ENCODE data around the gene KDM4D.
"Not testable (repeated sequence)": the region's sequence is repeated elsewhere in the genome, so short reads cannot be mapped to it uniquely, and the experiment has no call there.

Gene KDM4D

DNA sequence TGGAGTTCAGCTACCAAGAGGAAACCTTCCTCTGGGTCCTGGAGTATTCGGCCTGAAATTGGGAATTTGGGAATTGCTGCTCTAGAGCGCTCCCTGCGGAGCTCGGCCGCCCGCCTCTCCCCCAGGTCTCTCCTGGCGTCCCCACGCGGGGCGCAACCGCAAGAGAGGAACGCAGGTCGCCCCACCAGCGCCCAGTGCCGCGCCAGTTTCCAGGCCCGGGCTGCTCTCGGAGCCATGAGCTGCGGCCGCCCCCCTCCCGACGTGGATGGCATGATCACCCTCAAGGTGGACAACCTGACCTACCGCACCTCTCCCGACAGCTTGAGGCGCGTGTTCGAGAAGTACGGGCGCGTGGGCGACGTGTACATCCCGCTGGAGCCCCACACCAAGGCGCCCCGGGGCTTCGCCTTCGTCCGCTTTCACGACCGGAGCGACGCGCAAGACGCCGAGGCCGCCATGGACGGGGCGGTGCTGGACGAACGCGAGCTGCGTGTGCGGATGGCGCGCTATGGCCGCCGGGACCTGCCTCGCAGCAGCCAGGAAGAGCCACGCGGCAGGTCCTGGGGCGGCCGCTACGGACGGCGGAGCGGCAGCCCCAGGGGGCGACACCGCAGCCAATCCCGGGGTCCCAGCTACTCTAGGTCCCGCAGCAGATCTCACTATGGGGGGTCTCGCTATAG lies 64.0 kb downstream of the KDM4D start:
- not testable (repeated sequence) for H3K4me1 ChIP-seq (ENCODE audit: control insufficient read depth in 1 of 2, insufficient read depth in 2 of 2, low read length in 2 of 2); H4K8ac ChIP-seq (ENCODE audit: low read depth, low read length); H3K4ac ChIP-seq (ENCODE audit: low read depth, low read length); H2BK120ac ChIP-seq (ENCODE audit: insufficient read depth, low read length, poor library complexity); H3K9ac ChIP-seq (ENCODE audit: low read length); H3K9me3 ChIP-seq (ENCODE audit: insufficient read depth, low read depth, low read length); H3K4me3 ChIP-seq (ENCODE audit: low read depth, low read length); H3K23ac ChIP-seq (ENCODE audit: low read length); H3K79me1 ChIP-seq (ENCODE audit: low read length); H2AK5ac ChIP-seq (ENCODE audit: low read length); H3K18ac ChIP-seq (ENCODE audit: low read length); H4K91ac ChIP-seq (ENCODE audit: low read depth, low read length); H3K27me3 ChIP-seq (ENCODE audit: insufficient read depth, low read length); H2BK5ac ChIP-seq (ENCODE audit: low read depth, low read length, poor library complexity); H2AFZ ChIP-seq (ENCODE audit: insufficient read depth, low read length, poor library complexity); H3K4me2 ChIP-seq (ENCODE audit: low read length); H3K14ac ChIP-seq (ENCODE audit: low read length); H3K36me3 ChIP-seq (ENCODE audit: control insufficient read depth in 1 of 2, insufficient read depth in 2 of 2, low read length in 2 of 2); H4K12ac ChIP-seq (ENCODE audit: low read depth, low read length); H3K27ac ChIP-seq (ENCODE audit: low read depth, low read length); H3K79me2 ChIP-seq (ENCODE audit: control insufficient read depth, insufficient read depth, low read length, poor library complexity); H2BK12ac ChIP-seq (ENCODE audit: low read length)
- peak in 1 of 2 donors; percentile 18 for DNase-seq
- no CpG with 5 or more reads among the region's 71 CpGs for WGBS (ENCODE audit: extremely low coverage, insufficient coverage, insufficient read length)

DNA sequence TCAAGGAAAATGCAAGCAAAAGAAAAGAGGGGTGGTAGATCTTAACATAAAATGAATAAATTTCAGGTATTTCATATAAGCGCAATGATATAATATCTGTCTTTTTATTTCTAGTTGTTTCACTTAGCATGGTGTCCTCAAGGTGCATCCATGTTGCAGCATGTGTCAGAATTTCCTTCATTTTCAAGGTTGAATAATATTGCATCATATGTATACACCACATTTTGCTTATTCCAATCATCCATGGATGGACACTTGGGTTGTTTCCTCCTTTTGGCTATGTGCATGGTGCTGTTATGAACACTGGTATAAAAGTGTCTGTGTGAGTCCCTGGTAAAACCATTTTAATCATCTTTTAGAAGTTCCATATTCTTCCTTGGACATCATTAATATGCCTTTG lies 68.7 kb downstream of the KDM4D start:
- Histone ChIP-seq H3K27me3 (ENCODE audit: insufficient read depth, low read length) (no peaks in the 10 kb centered on the region), H3K9me3 (ENCODE audit: insufficient read depth, low read depth, low read length) (peaks cover 4% of the 10 kb centered on the region), H3K4me3 (ENCODE audit: low read depth, low read length) (no peak overlapping the region), H3K79me2 (ENCODE audit: control insufficient read depth, insufficient read depth, low read length, poor library complexity) (no peaks in the 10 kb centered on the region), H4K8ac (ENCODE audit: low read depth, low read length) (no peak overlapping the region), H3K4me1 (ENCODE audit: control insufficient read depth in 1 of 2, insufficient read depth in 2 of 2, low read length in 2 of 2) (no peaks in the 10 kb centered on the region), H3K36me3 (ENCODE audit: control insufficient read depth in 1 of 2, insufficient read depth in 2 of 2, low read length in 2 of 2) (no peaks in the 10 kb centered on the region), H2BK120ac (ENCODE audit: insufficient read depth, low read length, poor library complexity) (no peak overlapping the region), H4K91ac (ENCODE audit: low read depth, low read length) (no peak overlapping the region), H2BK12ac (ENCODE audit: low read length) (no peak overlapping the region), H3K23ac (ENCODE audit: low read length) (no peak overlapping the region), H2AFZ (ENCODE audit: insufficient read depth, low read length, poor library complexity) (no peak overlapping the region), H3K79me1 (ENCODE audit: low read length) (no peaks in the 10 kb centered on the region), H3K4ac (ENCODE audit: low read depth, low read length) (no peak overlapping the region), H3K9ac (ENCODE audit: low read length) (no peak overlapping the region), H3K14ac (ENCODE audit: low read length) (no peak overlapping the region), H3K18ac (ENCODE audit: low read length) (no peak overlapping the region), H2AK5ac (ENCODE audit: low read length) (no peak overlapping the region), H3K27ac (ENCODE audit: low read depth, low read length) (no peak overlapping the region), H3K4me2 (ENCODE audit: low read length) (no peak overlapping the region), H4K12ac (ENCODE audit: low read depth, low read length) (no peak overlapping the region), H2BK5ac (ENCODE audit: low read depth, low read length, poor library complexity) (no peak overlapping the region)
- WGBS (ENCODE audit: extremely low coverage, insufficient coverage, insufficient read length): no CpG with 5 or more reads among the region's 1 CpG
- no peak for DNase-seq

DNA sequence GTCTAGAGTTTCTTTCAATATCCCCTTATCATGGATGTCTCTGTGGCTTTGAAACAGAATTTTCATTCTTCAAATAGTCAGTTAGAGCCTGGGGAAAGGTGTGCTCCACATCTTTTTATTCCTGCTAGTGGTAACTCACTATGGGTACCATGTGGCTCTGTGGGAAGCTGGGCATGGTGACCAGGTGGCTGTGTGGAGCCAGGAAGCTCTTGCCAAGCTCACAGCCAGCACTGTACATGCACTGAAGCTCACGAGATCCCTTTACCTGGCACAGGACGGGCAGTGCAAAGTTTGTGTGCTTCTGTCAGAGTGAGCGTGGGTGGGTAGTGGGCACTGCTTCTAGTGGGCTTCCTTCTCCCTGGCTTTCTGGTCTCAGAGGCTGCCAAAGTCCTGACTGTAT lies 69.4 kb downstream of the KDM4D start:
- Histone ChIP-seq H3K4ac (ENCODE audit: low read depth, low read length) (no peak overlapping the region), H3K79me1 (ENCODE audit: low read length) (no peaks in the 10 kb centered on the region), H2BK120ac (ENCODE audit: insufficient read depth, low read length, poor library complexity) (no peak overlapping the region), H2AK5ac (ENCODE audit: low read length) (no peak overlapping the region), H3K9me3 (ENCODE audit: insufficient read depth, low read depth, low read length) (peaks cover 3% of the 10 kb centered on the region), H3K27ac (ENCODE audit: low read depth, low read length) (no peak overlapping the region), H3K4me2 (ENCODE audit: low read length) (no peak overlapping the region), H4K12ac (ENCODE audit: low read depth, low read length) (no peak overlapping the region), H3K18ac (ENCODE audit: low read length) (no peak overlapping the region), H3K14ac (ENCODE audit: low read length) (no peak overlapping the region), H4K8ac (ENCODE audit: low read depth, low read length) (no peak overlapping the region), H3K23ac (ENCODE audit: low read length) (no peak overlapping the region), H3K36me3 (ENCODE audit: control insufficient read depth in 1 of 2, insufficient read depth in 2 of 2, low read length in 2 of 2) (no peaks in the 10 kb centered on the region), H2AFZ (ENCODE audit: insufficient read depth, low read length, poor library complexity) (no peak overlapping the region), H4K91ac (ENCODE audit: low read depth, low read length) (no peak overlapping the region), H2BK5ac (ENCODE audit: low read depth, low read length, poor library complexity) (no peak overlapping the region), H3K4me3 (ENCODE audit: low read depth, low read length) (no peak overlapping the region), H3K4me1 (ENCODE audit: control insufficient read depth in 1 of 2, insufficient read depth in 2 of 2, low read length in 2 of 2) (no peaks in the 10 kb centered on the region), H3K79me2 (ENCODE audit: control insufficient read depth, insufficient read depth, low read length, poor library complexity) (no peaks in the 10 kb centered on the region), H3K27me3 (ENCODE audit: insufficient read depth, low read length) (no peaks in the 10 kb centered on the region), H2BK12ac (ENCODE audit: low read length) (no peak overlapping the region), H3K9ac (ENCODE audit: low read length) (no peak overlapping the region)
- WGBS (ENCODE audit: extremely low coverage, insufficient coverage, insufficient read length): no CpG with 5 or more reads among the region's 3 CpGs
- DNase-seq: no peak

DNA sequence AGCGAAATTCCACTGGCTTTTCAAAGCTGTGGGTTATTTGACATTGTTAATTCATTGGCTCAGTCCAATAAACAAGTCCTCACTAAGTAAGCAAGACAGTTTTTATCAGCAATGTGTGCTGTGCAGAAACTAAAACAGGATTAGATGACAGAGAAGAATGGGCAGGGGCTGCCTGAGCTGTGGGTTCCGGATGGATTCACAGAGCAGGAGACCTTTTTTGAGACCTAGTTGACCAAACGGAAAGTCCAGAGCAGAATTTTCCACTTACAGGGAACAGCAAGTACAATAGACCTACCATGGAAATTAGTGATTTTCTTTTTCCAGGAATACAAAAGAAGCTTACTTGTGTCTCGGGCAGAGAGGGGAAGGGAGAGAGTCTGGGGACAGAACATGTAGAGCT lies 70.5 kb downstream of the KDM4D start:
- no peak overlapping the region for H3K23ac ChIP-seq (ENCODE audit: low read length)
- H3K18ac ChIP-seq (ENCODE audit: low read length): no peak overlapping the region
- no peak overlapping the region for H3K4ac ChIP-seq (ENCODE audit: low read depth, low read length)
- H2BK5ac ChIP-seq (ENCODE audit: low read depth, low read length, poor library complexity): no peak overlapping the region
- no peak overlapping the region for H4K91ac ChIP-seq (ENCODE audit: low read depth, low read length)
- H2BK120ac ChIP-seq (ENCODE audit: insufficient read depth, low read length, poor library complexity): no peak overlapping the region
- H3K14ac ChIP-seq (ENCODE audit: low read length): no peak overlapping the region
- H3K27me3 ChIP-seq (ENCODE audit: insufficient read depth, low read length): no peaks in the 10 kb centered on the region
- H2AFZ ChIP-seq (ENCODE audit: insufficient read depth, low read length, poor library complexity): no peak overlapping the region
- no CpG with 5 or more reads among the region's 4 CpGs for WGBS (ENCODE audit: extremely low coverage, insufficient coverage, insufficient read length)
- no peaks in the 10 kb centered on the region for H3K79me2 ChIP-seq (ENCODE audit: control insufficient read depth, insufficient read depth, low read length, poor library complexity)
- no peaks in the 10 kb centered on the region for H3K79me1 ChIP-seq (ENCODE audit: low read length)
- no peak overlapping the region for H3K27ac ChIP-seq (ENCODE audit: low read depth, low read length)
- no peaks in the 10 kb centered on the region for H3K36me3 ChIP-seq (ENCODE audit: control insufficient read depth in 1 of 2, insufficient read depth in 2 of 2, low read length in 2 of 2)
- H3K4me3 ChIP-seq (ENCODE audit: low read depth, low read length): no peak overlapping the region
- no peak overlapping the region for H4K8ac ChIP-seq (ENCODE audit: low read depth, low read length)
- no peak overlapping the region for H2BK12ac ChIP-seq (ENCODE audit: low read length)
- H2AK5ac ChIP-seq (ENCODE audit: low read length): no peak overlapping the region
- H3K9ac ChIP-seq (ENCODE audit: low read length): no peak overlapping the region
- no peaks in the 10 kb centered on the region for H3K4me1 ChIP-seq (ENCODE audit: control insufficient read depth in 1 of 2, insufficient read depth in 2 of 2, low read length in 2 of 2)
- H3K4me2 ChIP-seq (ENCODE audit: low read length): no peak overlapping the region
- no peak for DNase-seq
- H4K12ac ChIP-seq (ENCODE audit: low read depth, low read length): no peak overlapping the region
- no peaks in the 10 kb centered on the region for H3K9me3 ChIP-seq (ENCODE audit: insufficient read depth, low read depth, low read length)

Measured in trophoblast cell (in vitro differentiated cells and primary cell).